Inflammatory macrophage treated with lipopolysaccharide for 1 hour (primary cell): Measurements from ENCODE around the gene USP31.
A peak's percentile ranks its signal among the peaks of the same experiment; 100 is the strongest.

Experiments
- DNase-seq, 2 donors: peaks; one replicate each; pipeline ENCODE4 v3.0.0-alpha.2; 2020 to 2022

Gene USP31, protein sequence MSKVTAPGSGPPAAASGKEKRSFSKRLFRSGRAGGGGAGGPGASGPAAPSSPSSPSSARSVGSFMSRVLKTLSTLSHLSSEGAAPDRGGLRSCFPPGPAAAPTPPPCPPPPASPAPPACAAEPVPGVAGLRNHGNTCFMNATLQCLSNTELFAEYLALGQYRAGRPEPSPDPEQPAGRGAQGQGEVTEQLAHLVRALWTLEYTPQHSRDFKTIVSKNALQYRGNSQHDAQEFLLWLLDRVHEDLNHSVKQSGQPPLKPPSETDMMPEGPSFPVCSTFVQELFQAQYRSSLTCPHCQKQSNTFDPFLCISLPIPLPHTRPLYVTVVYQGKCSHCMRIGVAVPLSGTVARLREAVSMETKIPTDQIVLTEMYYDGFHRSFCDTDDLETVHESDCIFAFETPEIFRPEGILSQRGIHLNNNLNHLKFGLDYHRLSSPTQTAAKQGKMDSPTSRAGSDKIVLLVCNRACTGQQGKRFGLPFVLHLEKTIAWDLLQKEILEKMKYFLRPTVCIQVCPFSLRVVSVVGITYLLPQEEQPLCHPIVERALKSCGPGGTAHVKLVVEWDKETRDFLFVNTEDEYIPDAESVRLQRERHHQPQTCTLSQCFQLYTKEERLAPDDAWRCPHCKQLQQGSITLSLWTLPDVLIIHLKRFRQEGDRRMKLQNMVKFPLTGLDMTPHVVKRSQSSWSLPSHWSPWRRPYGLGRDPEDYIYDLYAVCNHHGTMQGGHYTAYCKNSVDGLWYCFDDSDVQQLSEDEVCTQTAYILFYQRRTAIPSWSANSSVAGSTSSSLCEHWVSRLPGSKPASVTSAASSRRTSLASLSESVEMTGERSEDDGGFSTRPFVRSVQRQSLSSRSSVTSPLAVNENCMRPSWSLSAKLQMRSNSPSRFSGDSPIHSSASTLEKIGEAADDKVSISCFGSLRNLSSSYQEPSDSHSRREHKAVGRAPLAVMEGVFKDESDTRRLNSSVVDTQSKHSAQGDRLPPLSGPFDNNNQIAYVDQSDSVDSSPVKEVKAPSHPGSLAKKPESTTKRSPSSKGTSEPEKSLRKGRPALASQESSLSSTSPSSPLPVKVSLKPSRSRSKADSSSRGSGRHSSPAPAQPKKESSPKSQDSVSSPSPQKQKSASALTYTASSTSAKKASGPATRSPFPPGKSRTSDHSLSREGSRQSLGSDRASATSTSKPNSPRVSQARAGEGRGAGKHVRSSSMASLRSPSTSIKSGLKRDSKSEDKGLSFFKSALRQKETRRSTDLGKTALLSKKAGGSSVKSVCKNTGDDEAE (N-terminal part only)

DNA sequence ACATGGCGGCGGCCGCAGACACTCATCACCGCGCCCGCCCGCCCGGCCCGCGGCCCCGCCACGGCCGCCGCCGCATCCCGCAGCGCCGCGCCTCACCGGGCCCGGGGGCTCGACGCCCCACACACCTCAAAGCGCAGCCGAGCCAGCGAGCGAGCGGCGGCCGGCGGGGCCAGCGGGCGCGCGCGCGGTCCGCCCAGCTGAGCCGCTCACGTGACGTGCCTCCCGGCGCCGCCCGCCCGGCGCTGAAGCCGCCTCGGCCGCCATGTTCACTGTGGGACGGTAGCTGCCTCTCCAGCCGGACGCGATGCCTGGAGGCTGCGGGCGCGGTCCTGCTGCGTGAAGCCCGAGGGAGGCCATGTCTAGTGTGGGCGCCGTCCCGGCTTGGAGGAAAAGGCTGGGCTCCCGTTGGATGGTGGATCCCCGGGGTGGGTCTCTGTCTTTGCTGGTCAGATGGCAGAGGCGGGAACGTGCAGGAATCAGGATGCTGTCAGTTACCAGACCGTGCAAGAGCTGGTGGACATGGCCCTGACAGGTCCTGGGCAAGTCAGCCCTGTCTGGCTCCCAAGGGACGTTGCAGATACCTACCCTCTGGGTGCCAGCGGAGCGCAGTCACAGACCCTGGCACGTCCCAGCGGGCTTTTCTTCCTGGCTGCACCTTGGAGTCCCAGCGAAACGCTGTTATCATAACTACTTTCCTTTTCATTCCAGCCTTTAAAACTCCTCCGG, at the start of gene USP31:
TSS of gene USP31 (minus strand) at position 186 of the 726 bp plus-strand sequence. CDS start at position 4, 182 bp downstream.
- DNase-seq = peak; percentile 93

- no peak for DNase-seq
These were observed 47.3 kb upstream of the USP31 start for GRCh38 chr16:23196539-23196938.

DNA sequence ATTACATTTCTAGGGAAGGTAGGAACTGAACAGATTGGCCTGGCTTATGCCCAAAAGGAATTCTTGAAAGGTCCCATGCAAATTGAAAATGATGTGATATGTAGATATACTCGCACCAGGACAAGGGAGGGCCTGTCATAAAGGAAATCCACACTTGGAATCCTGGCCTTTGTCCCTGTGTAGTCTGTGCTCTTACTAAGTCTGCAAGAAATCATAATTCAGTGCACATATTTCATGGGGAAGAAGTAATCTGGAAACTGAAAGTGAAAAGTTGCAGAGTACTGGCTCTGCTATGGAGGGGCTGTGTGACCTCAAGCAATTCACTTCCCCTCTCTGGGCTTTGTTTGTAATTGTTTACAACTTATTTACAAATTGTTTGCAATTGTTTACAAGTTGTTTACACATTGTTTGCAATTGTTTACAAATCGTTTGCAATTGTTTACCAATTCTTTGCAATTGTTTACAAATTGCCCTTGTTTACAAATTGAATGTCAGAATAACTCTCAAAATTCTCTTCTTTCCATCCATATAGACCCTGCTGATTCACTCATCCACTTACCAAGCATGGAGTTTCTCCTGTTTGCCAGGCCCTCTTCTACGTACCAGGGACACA, 46.2 kb upstream of the USP31 start:
- peak; percentile 28 to 31 for DNase-seq

- DNase-seq = no peak
These were observed 45.4 kb upstream of the USP31 start for GRCh38 chr16:23194497-23195221.

- DNase-seq = no peak
These were observed 39.7 kb upstream of the USP31 start for GRCh38 chr16:23188911-23189310.

- DNase-seq = no peak
These were observed 38.1 kb upstream of the USP31 start for GRCh38 chr16:23187341-23187740.

GRCh38 chr16:23186171-23186570, 36.9 kb upstream of the USP31 start:
- DNase-seq = no peak

DNA sequence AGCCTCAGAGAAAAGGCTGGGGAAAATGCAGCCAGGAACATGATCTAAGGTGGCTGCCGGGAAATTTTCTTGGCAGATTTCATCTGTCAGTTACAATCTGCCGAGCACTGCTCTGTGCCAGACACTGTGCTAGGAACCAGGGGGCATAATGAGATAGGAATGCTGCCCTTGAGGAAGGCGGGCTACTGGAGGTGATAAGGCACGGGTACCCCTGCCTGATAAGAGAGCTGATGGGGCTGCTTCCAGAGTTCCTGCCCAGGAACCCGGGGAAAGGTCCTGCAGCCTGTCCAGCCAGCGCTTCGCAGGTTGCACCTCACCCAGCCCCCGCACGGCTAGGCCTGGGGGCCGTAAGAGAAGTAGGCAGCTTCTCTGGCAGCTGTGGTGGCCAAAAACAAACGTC, 36.4 kb upstream of the USP31 start:
- DNase-seq = no peak

DNA sequence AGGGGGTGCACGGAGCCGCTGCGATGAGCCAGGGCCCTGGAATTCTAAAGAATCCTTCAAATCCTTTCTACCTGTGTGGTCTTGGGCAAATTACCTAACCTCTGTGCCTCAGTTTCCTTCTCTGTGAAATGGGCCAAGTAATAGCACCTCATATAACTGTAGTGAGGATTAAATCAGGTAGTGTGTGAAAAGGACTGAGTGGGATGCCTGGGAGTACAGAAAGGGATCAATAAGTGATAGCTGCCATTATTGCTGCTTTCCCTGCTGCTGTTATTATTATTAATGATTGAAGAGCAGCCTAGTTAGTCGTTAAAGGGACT, 34.3 kb upstream of the USP31 start:
- no peak for DNase-seq

DNA sequence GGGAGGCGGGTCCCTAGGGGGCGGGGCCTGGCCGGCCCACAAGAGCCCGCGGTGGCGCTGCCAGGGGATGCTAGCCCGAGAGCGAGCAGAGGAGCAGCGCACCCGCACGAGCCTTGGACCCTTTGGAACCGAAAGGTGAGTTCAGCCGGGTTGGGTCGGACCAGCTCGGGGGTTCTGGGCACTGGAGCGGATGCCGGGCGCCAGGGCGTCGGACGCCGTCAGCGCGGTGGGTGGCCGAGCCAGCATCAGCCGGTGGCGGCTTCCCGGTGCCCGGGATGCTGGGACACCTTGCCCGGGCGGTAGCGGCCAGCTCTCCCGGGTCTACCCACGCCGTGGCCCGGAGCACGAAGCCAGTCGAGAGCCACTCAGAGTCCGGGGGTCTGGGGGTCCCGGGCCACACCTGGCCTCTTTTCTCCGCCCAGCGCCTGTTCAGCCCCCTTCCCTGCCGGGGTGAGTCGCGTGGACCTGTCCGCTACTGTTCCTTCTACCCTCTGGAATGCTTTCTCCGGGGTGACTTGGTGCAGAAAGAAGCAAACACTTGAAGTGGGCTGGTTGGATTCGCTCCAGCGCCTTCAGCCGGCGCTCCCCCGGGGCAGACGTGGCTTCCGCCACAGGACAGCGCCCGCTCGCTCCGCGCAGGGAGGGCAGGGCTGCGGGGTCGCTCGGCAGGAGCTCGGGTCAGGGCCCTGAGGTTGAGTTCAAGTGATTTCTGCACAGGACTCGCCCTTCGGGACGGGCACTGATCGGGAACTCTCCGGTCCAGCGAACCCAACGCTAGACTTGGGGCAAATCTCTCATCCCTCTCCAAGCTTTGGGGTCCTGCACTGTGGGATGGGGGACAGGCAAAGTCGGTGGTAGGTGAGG, 33.7 kb upstream of the USP31 start, which contains the start of gene SCNN1G:
TSS of gene SCNN1G (plus strand) at position 67 of the 864 bp plus-strand sequence. CDS start 3,527 bp downstream, outside the sequence.
- no peak for DNase-seq

DNA sequence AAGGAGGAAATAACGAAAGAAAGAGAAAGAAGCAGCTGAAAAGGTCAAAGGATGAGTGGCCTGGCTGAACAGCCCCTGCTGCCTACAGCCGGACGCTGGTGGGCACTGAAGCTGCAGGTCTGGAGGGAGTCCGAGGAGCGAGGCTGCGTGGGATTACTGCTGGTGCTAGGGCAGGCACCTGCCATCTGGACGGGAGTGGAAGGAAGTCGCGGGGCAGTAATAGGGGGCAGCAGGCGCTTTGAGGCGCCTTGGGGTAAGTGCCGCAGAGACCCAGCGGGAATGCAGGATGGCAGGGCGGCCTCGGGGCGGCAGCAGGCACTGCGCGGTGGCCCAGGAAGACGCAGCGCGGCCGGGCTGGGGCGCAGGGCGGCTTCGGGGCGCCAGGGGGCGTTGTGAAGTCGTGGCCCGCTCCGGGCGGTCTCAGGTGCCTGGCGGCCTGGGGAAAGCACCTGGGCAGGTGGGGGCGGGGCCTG, 33.0 kb upstream of the USP31 start:
- DNase-seq = peak; percentile 34 to 66

DNA sequence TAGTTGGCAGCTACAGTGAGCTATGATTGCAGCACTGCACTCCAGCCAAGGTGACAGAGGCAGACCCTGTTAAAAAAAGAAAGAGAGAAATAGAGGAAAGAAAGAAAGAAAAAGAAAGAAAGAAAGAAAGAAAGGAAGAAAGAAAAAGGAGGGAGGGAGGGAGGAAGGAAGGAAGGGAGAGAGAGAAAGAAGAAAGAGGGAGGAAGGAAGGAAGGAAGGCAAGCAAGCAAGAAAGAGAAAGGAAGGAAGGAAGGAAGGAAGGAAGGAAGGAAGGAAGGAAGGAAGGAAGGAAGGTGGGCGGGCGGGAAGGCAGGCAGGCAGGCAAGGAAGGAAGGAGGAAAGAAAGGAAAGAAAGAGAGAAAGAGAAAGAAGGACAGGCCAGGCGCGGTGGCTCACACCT, 32.3 kb upstream of the USP31 start:
- DNase-seq = no peak

- peak; percentile 38 to 51 for DNase-seq
These were observed 26.4 kb upstream of the USP31 start for GRCh38 chr16:23175651-23176050.

DNA sequence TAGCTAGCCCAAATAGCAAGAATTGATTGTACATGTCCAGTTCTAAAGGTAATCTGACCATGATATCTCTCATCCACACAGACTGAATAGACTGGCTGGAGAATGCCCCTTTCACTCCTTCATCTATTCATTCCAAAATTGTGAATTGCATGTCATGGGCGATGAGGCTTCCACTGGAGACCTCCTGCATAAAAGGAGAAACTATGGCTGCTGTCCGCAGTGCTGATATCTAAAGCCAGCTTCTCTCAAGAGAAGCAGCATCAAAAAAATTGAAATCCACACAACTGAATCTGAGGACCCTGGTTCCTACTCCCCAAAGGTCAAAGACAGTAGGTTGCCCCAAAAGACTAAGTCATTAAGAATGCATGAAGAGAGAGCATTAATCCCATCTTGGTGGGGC, 25.4 kb upstream of the USP31 start:
- no peak for DNase-seq

DNA sequence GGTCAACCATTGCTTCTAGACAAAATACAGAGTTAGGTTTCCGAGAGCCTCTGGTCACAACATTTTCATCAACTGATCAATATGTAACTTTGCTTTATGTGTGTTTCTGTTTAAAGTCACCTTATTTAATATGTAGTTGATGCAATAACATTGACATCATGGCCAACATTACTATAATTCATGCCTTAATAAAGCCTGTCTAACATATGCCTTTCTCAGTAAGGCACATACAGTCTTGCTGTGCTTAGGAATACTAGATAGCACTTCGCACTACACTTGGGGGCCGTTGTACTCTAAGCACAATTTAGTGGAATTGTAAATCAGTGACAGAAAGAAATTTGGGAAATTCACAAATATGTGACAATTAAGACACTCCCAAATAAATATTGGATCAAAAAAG, 23.7 kb upstream of the USP31 start:
- no peak for DNase-seq

DNA sequence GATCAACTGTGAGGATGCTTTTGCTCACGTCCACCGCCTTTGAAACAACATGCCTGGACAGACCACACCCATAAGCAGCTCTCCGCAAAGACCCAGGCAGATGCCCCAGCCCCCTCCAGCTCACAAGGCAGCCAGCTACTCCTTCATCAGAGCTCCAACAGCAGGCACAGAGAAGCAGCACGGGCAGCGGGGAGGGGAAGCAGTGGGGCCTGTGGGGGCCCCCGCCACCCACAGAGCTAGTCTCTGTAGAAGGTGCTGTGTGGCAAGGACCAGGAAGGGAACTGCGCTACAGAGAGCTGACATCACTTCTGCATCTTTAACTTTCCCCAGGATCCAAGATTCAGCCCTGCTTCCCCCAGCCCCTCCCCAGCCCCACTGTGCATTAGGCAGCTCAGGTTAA, 23.3 kb upstream of the USP31 start:
- DNase-seq = peak in 1 of 2 donors; percentile 10

- no peak for DNase-seq
These were observed 15.5 kb upstream of the USP31 start for GRCh38 chr16:23164736-23165135.

DNA sequence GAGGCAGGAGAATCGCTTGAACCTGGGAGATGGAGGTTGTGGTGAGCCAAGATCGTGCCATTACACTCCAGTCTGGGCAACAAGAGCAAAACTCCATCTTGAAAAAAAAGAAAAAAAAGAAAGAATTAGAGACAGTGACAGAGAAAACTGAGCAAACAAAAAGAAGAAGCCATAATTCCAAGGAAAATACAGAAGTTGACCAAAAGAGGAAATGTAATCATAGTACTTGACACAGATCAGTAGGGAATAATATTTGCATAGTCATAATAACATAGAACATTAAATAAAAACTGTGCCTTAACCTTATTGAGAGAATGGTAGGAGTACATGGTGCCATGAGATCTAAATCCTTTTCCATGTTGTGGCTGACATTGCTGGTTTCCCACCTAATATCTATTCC, 14.7 kb upstream of the USP31 start:
- DNase-seq = peak; percentile 20 to 27

- no peak for DNase-seq
These were observed 11.3 kb upstream of the USP31 start for GRCh38 chr16:23160574-23160973.

GRCh38 chr16:23160082-23160481, 10.8 kb upstream of the USP31 start:
- DNase-seq = no peak
